Measurements from ENCODE around the gene FNDC3A.

DNA sequence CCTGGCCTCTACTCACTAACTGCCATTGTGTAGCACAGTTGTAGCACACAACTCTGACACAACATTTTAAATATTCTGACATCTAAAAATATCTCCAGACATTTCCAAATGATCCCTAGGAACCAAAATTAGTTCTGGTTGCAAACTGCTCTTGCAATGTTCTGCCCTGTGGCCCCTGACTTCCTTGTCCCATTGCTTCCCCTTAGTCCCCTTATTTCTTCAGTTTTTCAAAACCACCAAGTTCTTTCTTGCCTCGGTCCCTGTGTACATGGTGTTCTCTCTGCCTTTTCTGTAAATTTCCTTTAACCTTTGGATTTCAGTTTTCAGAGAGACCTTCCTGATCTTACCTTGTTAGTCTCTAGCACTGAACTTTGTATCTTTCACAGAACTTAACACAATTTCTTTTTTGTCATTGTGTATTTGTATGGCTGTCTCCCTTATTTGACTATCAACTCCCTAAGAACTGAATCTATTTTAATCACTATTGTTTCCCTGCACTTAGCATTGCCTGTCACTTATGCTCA, 156.8 kb downstream of the FNDC3A start:
- TF ChIP-seq YY1 (IDR thresholded peaks at IDR 0.05; ENCODE audit: insufficient read depth, insufficient read length) (no peak), SUZ12 (IDR thresholded peaks at IDR 0.05; ENCODE audit: extremely low read depth, insufficient read depth, insufficient read length) (no peak)

All from NT2/D1 (cell line).